GM12878 (cell line): ENCODE measurements around the gene PTBP1. TPM values are rescaled to one million over a fixed set of nuclear protein-coding genes. Genes with fewer than 3 reads are reported as not detected.

Source experiments
- ATAC-seq: fragments of 200-7000 bp; cut with Tn5 transposase; 3 replicates; pipeline ENCODE4 v1.9.1; 2020; ENCODE audit warnings: mild to moderate bottlenecking, moderate library complexity
- BruUV-seq: library from RNA; stranded (reverse); fragments of 400-500 nt; replicated peaks from 2 replicates; lab custom pipeline; 2021; lab: Mats Ljungman, UMichigan
- CTCF ChIA-PET: fragments of 300-600 bp; sonication (Branson Sonifier 250); formaldehyde crosslinking; extraction: SDS; loops from one replicate; lab custom pipeline; 2021; ENCODE audit warnings: inconsistent platforms; lab: Yijun Ruan, JAX
- POLR2A ChIA-PET: fragments of 350-600 bp; formaldehyde crosslinking; extraction: SDS; loops from one replicate; lab custom pipeline; 2021; ENCODE audit warnings: inconsistent platforms; lab: Charles Lee
- RAD21 ChIA-PET: fragments of 300-600 bp; sonication (Branson Sonifier 250); formaldehyde crosslinking; loops from one replicate; lab custom pipeline; 2023; ENCODE audit warnings: antibody characterized with exemption; ENCODE audit not compliant: unreplicated experiment; lab: Charles Lee
- SMC1A ChIA-PET: fragments of 300-600 bp; sonication (Branson Sonifier 250); formaldehyde crosslinking; loops from one replicate; lab custom pipeline; 2023; ENCODE audit not compliant: unreplicated experiment, uncharacterized antibody; lab: Charles Lee
- DNase-seq: peaks from one replicate; pipeline ENCODE4 v3.0.0-alpha.2; 2011; ENCODE audit warnings: low read depth, low spot score
- FAIRE-seq: peaks from 3 replicates; lab custom pipeline; 2011; peaks lifted over from hg19 to GRCh38; lab: Jason Lieb, UNC
- H2AFZ ChIP-seq: 2 replicates; pipeline ENCODE4 v1.6.0; 2011; ENCODE audit warnings: low read depth, low read length, control low read depth; ENCODE audit not compliant: control insufficient read depth
- H3K27ac ChIP-seq: 2 replicates; pipeline ENCODE4 v1.5.1; 2011; ENCODE audit warnings: control low read depth; ENCODE audit not compliant: control insufficient read depth, insufficient read depth
- H3K27me3 ChIP-seq, 2 experiments: replicated peaks in 1 of 2; 2 replicates each; pipeline versions ENCODE4 v1.6.0 to v1.6.1; 2011; ENCODE audit warnings: low read length in 1 of 2; ENCODE audit not compliant: control insufficient read depth in 2 of 2, insufficient read depth in 2 of 2
- H3K36me3 ChIP-seq, 2 experiments: 2 replicates each; pipeline ENCODE4 v1.5.1; 2011; ENCODE audit warnings: low read length in 1 of 2; ENCODE audit not compliant: control insufficient read depth in 2 of 2, insufficient read depth in 2 of 2
- H3K4me1 ChIP-seq: 2 replicates; pipeline ENCODE4 v1.6.1; 2011; ENCODE audit warnings: mild to moderate bottlenecking, low read length, moderate library complexity, mixed read lengths; ENCODE audit not compliant: control insufficient read depth, insufficient read depth
- H3K4me2 ChIP-seq: 2 replicates; pipeline ENCODE4 v1.6.0; 2011; ENCODE audit warnings: control low read depth; ENCODE audit not compliant: control insufficient read depth, insufficient read depth
- H3K4me3 ChIP-seq: fragments of 200-600 bp; sonication (generic); 2 replicates; pipeline ENCODE4 v1.5.1; 2016
- H3K79me2 ChIP-seq: 2 replicates; pipeline ENCODE4 v1.6.0; 2011; ENCODE audit warnings: low read length; ENCODE audit not compliant: control insufficient read depth, insufficient read depth
- H3K9ac ChIP-seq: 2 replicates; pipeline ENCODE4 v1.8.0; 2011; ENCODE audit warnings: low read length, control low read depth, mixed read lengths; ENCODE audit not compliant: control insufficient read depth, insufficient read depth
- H3K9me3 ChIP-seq: replicated peaks from 3 replicates; pipeline ENCODE4 v1.5.1; 2011; ENCODE audit warnings: mild to moderate bottlenecking, low read length; ENCODE audit not compliant: control insufficient read depth, insufficient read depth
- H4K20me1 ChIP-seq: 2 replicates; pipeline ENCODE4 v1.6.0; 2011; ENCODE audit not compliant: control insufficient read depth, insufficient read depth
- CHD4 ChIP-seq: fragments of 200-600 bp; sonication (generic); IDR thresholded peaks from 2 replicates; pipeline ENCODE4 v1.6.1; 2016; ENCODE audit warnings: mild to moderate bottlenecking
- E2F8 ChIP-seq: fragments of 450-650 bp; IDR thresholded peaks from 2 replicates; pipeline ENCODE4 v1.6.1; 2018; ENCODE audit warnings: mild to moderate bottlenecking, low read depth, moderate library complexity; ENCODE audit not compliant: partially characterized antibody
- MTA2 ChIP-seq: fragments of 450-650 bp; IDR thresholded peaks from 2 replicates; pipeline ENCODE4 v1.6.1; 2016; ENCODE audit warnings: low read depth, mild to moderate bottlenecking, moderate library complexity
- NFIC ChIP-seq: IDR thresholded peaks from 2 replicates; pipeline ENCODE4 v1.6.1; 2012; ENCODE audit warnings: low read depth, mild to moderate bottlenecking, inconsistent platforms, low read length, moderate library complexity
- RAD21 ChIP-seq: IDR thresholded peaks from 2 replicates; pipeline ENCODE4 v1.6.1; 2011; ENCODE audit warnings: mild to moderate bottlenecking, low read depth, low read length, moderate library complexity; ENCODE audit not compliant: insufficient read depth
- SIN3A ChIP-seq: IDR thresholded peaks from 2 replicates; pipeline ENCODE4 v1.6.1; 2012; ENCODE audit warnings: low read depth, low read length, improper control_type of control experiment
- SMARCA5 ChIP-seq: fragments of 450-650 bp; IDR thresholded peaks from 2 replicates; pipeline ENCODE4 v1.6.1; 2017; ENCODE audit warnings: mild to moderate bottlenecking
- STAT1 ChIP-seq: fragments of 450-650 bp; conservative IDR thresholded peaks from 2 replicates; pipeline ENCODE4 v1.6.1; 2014; ENCODE audit warnings: antibody characterized with exemption, mild to moderate bottlenecking
- STAT3 ChIP-seq: IDR thresholded peaks from 2 replicates; pipeline ENCODE4 v1.6.1; 2011; ENCODE audit warnings: low read depth, low read length, improper control_type of control experiment
- TAF1 ChIP-seq: IDR thresholded peaks from 2 replicates; pipeline ENCODE4 v1.6.1; 2011; ENCODE audit warnings: mild to moderate bottlenecking, low read depth, low read length, borderline replicate concordance
- WGBS: methylation state at CpG from one replicate; pipeline ENCODE4 v1.1.6; 2016; ENCODE audit warnings: low lambda C conversion rate; ENCODE audit not compliant: insufficient replicate concordance, insufficient coverage; ENCODE audit errors: missing lambda C conversion rate; 5-methylcytosine and 5-hydroxymethylcytosine counted together
- in situ Hi-C: fragments of 300-500 bp; cut with MboI; formaldehyde crosslinking; loops from 9 replicates; pipeline ENCODE4 v1.14.3; 2018; ENCODE audit warnings: mixed read lengths
- intact Hi-C: fragments of 100-400 bp; cut with micrococcal nuclease; formaldehyde crosslinking; loops from one replicate; pipeline ENCODE4 v1.14.2; 2022; ENCODE audit not compliant: unreplicated experiment
- polyA plus RNA-seq, 11 experiments: library from polyadenylated mRNA; depleted of rRNA in 4 of 11; unstranded in 6 of 11; stranded (reverse) in 5 of 11; fragments of >200 nt; fragmentation: Nextera tagmentation in 4 of 11; fragmentation: Illumina TruSeq in 1 of 11; extraction: Ambion mirVana in 4 of 11; extraction: Trizol in 1 of 11; gene quantifications; 1 replicate in 1 of 11; 2 replicates in 10 of 11; pipeline versions ENCODE4 v1.2.1 to v1.2.3, GENCODE V29; 2011 to 2016; ENCODE audit warnings: inconsistent platforms in 2 of 11, missing spikeins in 2 of 11, low read depth in 1 of 11
- total RNA-seq, 4 experiments: library from RNA; depleted of rRNA in 3 of 4; stranded (reverse); fragments of >200 nt in 3 of 4; fragmentation: Illumina TruSeq in 1 of 4; extraction: Trizol in 1 of 4; gene quantifications; 2 replicates each; pipeline versions ENCODE4 v1.2.1 to v1.2.3, GENCODE V29; 2013 to 2021
- TF ChIP-seq, protein P1 (sequence below): fragments of 450-650 bp; IDR thresholded peaks from 2 replicates; pipeline ENCODE4 v1.6.1; 2016; ENCODE audit warnings: mild to moderate bottlenecking

Gene PTBP1
- total and polyA plus RNA-seq, 10 of the 15 experiments (the other 5 are each of a cell fraction or from before 2014, with no cell fraction given): 13.1 to 532 (median 217) TPM

DNA sequence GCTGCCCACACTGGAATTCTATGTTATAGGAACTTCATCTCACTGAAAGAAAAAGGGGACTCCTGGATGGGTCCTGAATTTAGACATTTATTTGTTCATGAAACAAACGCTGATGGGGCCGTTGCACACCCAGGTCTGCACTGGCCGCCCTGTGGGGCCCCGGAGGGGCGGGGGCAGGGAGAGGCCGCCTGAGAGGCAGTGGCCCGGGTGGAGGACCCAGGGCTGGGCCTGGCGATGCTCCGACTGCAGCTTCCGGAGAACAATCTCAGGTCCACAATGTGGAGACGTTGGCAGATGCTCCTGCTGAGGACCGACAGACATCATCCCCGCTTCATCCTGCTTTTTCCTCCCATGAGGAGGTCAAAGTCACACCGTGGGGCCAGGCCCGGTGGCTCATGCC lies 16.3 kb upstream of the PTBP1 start:
- ChIA-PET POLR2A (no interaction called here), SMC1A (no interaction called here), RAD21 (no interaction called here), CTCF (no interaction called here)
- Histone ChIP-seq H3K9ac (no peak overlapping the region), H3K36me3 (no peaks in the 10 kb centered on the region), H3K4me3 (no peak overlapping the region), H3K9me3 (no peaks in the 10 kb centered on the region), H3K4me2 (no peak overlapping the region), H3K27ac (no peak overlapping the region), H3K27me3 (no peaks in the 10 kb centered on the region), H2AFZ (no peak overlapping the region), H3K79me2 (no peaks in the 10 kb centered on the region), H3K4me1 (no peaks in the 10 kb centered on the region), H4K20me1 (no peaks in the 10 kb centered on the region)
- DNase-seq (no peak), FAIRE-seq (no peak), ATAC-seq (no peak)
- in situ Hi-C loops: no loop called here
- BruUV-seq: no TSS peak
- WGBS: 61% methylated on average over 15 of the region's 15 CpGs
- intact Hi-C loops: no loop called here
- TF ChIP-seq NFIC: no peak
- TF ChIP-seq, protein P1, sequence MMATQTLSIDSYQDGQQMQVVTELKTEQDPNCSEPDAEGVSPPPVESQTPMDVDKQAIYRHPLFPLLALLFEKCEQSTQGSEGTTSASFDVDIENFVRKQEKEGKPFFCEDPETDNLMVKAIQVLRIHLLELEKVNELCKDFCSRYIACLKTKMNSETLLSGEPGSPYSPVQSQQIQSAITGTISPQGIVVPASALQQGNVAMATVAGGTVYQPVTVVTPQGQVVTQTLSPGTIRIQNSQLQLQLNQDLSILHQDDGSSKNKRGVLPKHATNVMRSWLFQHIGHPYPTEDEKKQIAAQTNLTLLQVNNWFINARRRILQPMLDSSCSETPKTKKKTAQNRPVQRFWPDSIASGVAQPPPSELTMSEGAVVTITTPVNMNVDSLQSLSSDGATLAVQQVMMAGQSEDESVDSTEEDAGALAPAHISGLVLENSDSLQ: no peak
- no peak for TF ChIP-seq TAF1
- no peak for TF ChIP-seq MTA2
- no peak for TF ChIP-seq SMARCA5
- no peak for TF ChIP-seq E2F8
- TF ChIP-seq SIN3A: no peak
- TF ChIP-seq RAD21: no peak
- no peak for TF ChIP-seq STAT1
- TF ChIP-seq CHD4: no peak
- TF ChIP-seq STAT3: no peak
